ENCODE results near the gene MPPED2.

Gene MPPED2

DNA sequence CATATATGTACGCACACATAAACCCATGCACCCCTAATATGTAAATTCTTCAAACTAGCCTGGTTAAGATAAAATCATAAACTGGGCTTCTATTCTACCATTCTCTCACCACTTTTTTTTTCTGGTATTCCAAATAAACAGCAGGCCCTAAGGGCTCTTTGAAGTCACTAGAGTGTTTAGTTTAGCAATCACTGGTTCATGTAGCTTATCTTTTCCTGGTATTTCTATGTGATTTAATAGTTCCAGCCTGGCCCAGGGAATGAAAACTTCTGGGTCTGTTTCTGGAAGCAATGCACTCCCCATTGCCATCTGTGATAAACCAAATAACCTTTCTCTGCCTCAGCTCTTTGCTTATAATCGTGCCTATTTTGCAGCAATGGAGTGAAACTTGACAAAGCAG lies 10.7 kb upstream of the MPPED2 start:
- Histone ChIP-seq H3K9me3 (ENCODE audit: control insufficient read depth in 5 of 5, low read length in 5 of 5) (no peaks in the 10 kb centered on the region), H3K4me3 (ENCODE audit: low read depth in 1 of 5, low read length in 5 of 5) (no peak overlapping the region), H3K9ac (ENCODE audit: low read length in 5 of 5) (no peak overlapping the region), H3K36me3 (ENCODE audit: control insufficient read depth in 5 of 5, insufficient read depth in 5 of 5, low read length in 5 of 5) (no peaks in the 10 kb centered on the region), H3K4me1 (ENCODE audit: control insufficient read depth in 5 of 5, insufficient read depth in 5 of 5, low read length in 5 of 5) (peaks cover 0 to 3% (median 0%) of the 10 kb centered on the region in 5 donors), H3K27me3 (ENCODE audit: control insufficient read depth in 5 of 5, insufficient read depth in 4 of 5, low read length in 5 of 5) (no peaks in the 10 kb centered on the region), H3K27ac (ENCODE audit: low read depth, low read length) (no peak overlapping the region)

DNA sequence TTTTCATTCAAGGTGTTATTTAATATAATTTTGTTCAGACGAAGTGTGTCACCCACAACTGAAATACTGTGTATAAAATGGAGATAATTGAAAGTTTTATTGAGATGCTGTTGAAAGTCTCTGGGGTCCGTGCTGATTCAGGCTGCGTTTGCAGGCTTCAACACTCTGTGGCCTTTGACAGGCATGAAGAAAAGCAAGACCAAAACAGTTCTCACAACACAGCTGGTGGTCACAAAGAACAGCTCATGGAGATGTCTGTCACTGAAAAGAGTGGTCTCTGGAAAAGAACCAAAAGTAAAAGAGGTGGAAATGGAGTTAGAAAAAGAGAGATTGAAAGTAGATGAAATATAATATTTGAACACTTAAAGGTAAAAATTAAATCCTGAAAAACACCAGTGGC lies 9.8 kb upstream of the MPPED2 start:
- no peak overlapping the region for H3K27ac ChIP-seq (ENCODE audit: low read depth, low read length)
- H3K27me3 ChIP-seq (ENCODE audit: control insufficient read depth in 5 of 5, insufficient read depth in 4 of 5, low read length in 5 of 5) = no peaks in the 10 kb centered on the region
- peaks cover 0 to 3% (median 0%) of the 10 kb centered on the region in 5 donors for H3K4me1 ChIP-seq (ENCODE audit: control insufficient read depth in 5 of 5, insufficient read depth in 5 of 5, low read length in 5 of 5)
- no peak overlapping the region for H3K9ac ChIP-seq (ENCODE audit: low read length in 5 of 5)
- H3K4me3 ChIP-seq (ENCODE audit: low read depth in 1 of 5, low read length in 5 of 5) = no peak overlapping the region
- no peaks in the 10 kb centered on the region for H3K9me3 ChIP-seq (ENCODE audit: control insufficient read depth in 5 of 5, low read length in 5 of 5)
- H3K36me3 ChIP-seq (ENCODE audit: control insufficient read depth in 5 of 5, insufficient read depth in 5 of 5, low read length in 5 of 5) = no peaks in the 10 kb centered on the region

DNA sequence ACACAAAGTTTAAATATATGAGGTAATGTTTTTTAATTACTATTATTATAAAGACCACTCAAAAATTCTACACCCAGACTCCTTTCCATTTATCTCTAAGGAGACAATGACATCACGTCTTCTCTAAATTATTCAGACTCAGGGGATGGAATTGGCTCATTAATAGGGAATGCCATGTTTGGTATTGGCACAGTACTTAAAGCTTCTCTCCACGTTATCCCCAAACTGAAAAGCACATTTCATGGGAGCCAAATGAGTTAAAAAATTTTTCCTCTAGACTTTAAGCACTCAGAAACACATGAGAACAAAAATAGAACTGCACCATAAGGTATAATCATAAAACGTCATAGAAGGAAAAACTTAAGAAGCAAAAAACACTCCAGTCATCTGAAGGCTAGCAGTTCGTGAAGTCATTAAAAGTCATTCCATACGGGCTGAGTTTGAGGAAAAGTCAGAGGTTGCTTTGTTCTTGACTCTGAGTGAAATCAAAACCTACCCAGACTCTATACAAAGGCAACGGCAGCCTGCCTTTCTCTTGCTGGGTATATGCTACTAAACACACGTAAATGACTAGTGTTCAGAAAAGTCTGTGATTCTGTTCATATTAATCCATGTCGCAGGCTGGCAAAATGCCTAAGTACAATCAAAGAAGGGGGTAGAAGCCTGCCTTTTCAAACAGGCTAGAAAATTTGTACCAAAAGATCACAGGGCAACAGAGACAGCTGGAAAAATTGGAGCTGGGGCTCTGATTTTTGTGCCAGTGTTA lies 8.7 kb upstream of the MPPED2 start:
- Histone ChIP-seq H3K9me3 (ENCODE audit: control insufficient read depth in 5 of 5, low read length in 5 of 5) (no peaks in the 10 kb centered on the region), H3K36me3 (ENCODE audit: control insufficient read depth in 5 of 5, insufficient read depth in 5 of 5, low read length in 5 of 5) (no peaks in the 10 kb centered on the region), H3K4me1 (ENCODE audit: control insufficient read depth in 5 of 5, insufficient read depth in 5 of 5, low read length in 5 of 5) (peaks cover 0 to 3% (median 0%) of the 10 kb centered on the region in 5 donors), H3K4me3 (ENCODE audit: low read depth in 1 of 5, low read length in 5 of 5) (no peak overlapping the region), H3K27ac (ENCODE audit: low read depth, low read length) (no peak overlapping the region), H3K27me3 (ENCODE audit: control insufficient read depth in 5 of 5, insufficient read depth in 4 of 5, low read length in 5 of 5) (no peaks in the 10 kb centered on the region), H3K9ac (ENCODE audit: low read length in 5 of 5) (no peak overlapping the region)

DNA sequence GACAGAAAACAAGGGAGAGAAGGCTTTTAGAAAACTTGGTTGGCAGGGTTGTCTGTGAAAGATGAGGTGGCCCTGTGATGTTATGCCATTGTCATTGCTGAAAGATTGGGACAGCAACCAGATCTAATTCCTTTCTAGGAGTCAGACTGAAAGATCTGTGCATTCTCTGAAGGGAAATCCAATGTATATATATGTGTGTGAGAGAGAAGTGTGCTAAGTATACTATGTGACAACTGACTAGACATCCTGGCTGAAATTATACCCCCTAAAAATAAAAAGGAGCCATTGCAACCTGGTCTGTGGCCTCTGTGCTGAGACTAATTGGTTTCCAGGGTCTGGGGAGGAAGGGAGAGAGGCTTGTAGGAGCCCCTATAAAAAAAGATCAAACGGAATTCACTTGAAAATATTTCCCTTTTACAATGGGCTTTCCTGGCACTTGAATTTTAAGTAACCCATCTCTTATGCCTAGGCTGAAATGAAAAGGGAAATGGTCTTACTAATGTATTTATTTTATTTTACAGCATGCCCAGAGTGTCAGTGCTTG lies 1.2 kb upstream of the MPPED2 start:
- no peaks in the 10 kb centered on the region for H3K36me3 ChIP-seq (ENCODE audit: control insufficient read depth in 5 of 5, insufficient read depth in 5 of 5, low read length in 5 of 5)
- H3K9ac ChIP-seq (ENCODE audit: low read length in 5 of 5) = no peak overlapping the region
- peaks cover 0 to 33% (median 24%) of the 10 kb centered on the region in 5 donors for H3K4me1 ChIP-seq (ENCODE audit: control insufficient read depth in 5 of 5, insufficient read depth in 5 of 5, low read length in 5 of 5)
- no peak overlapping the region for H3K4me3 ChIP-seq (ENCODE audit: low read depth in 1 of 5, low read length in 5 of 5)
- H3K9me3 ChIP-seq (ENCODE audit: control insufficient read depth in 5 of 5, low read length in 5 of 5) = no peaks in the 10 kb centered on the region
- no peak overlapping the region for H3K27ac ChIP-seq (ENCODE audit: low read depth, low read length)
- H3K27me3 ChIP-seq (ENCODE audit: control insufficient read depth in 5 of 5, insufficient read depth in 4 of 5, low read length in 5 of 5) = peaks cover 0 to 3% (median 0%) of the 10 kb centered on the region in 5 donors

DNA sequence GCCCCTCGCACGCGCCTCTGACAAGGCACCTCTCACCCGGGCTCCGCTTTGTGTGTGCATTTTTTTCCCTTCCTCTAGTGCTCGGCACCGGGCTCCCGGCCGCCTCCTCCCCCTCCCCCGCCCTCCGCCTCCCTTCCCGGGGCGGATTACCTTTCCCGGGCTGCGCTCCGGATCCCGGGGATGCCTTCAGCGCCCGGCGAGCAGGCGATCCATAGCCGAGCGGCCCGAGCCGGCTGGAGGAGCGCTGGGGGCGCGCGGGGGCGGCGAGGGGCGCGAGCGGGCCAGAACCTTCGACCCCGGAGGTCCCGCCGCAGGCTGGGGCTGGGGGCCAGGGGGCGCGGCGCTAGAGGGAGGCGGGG lies 282 bp downstream of the MPPED2 start:
- H3K9me3 ChIP-seq (ENCODE audit: control insufficient read depth in 5 of 5, low read length in 5 of 5) = no peaks in the 10 kb centered on the region
- H3K9ac ChIP-seq (ENCODE audit: low read length in 5 of 5) = peak overlapping the region in 2 of 5 donors; percentile 41 to 45
- H3K36me3 ChIP-seq (ENCODE audit: control insufficient read depth in 5 of 5, insufficient read depth in 5 of 5, low read length in 5 of 5) = no peaks in the 10 kb centered on the region
- H3K27me3 ChIP-seq (ENCODE audit: control insufficient read depth in 5 of 5, insufficient read depth in 4 of 5, low read length in 5 of 5) = peaks cover 0 to 3% (median 0%) of the 10 kb centered on the region in 5 donors
- H3K27ac ChIP-seq (ENCODE audit: low read depth, low read length) = no peak overlapping the region
- peak overlapping the region in 4 of 5 donors; percentile 67 to 87 (median 72) for H3K4me3 ChIP-seq (ENCODE audit: low read depth in 1 of 5, low read length in 5 of 5)
- H3K4me1 ChIP-seq (ENCODE audit: control insufficient read depth in 5 of 5, insufficient read depth in 5 of 5, low read length in 5 of 5) = peaks cover 0 to 33% (median 24%) of the 10 kb centered on the region in 5 donors

DNA sequence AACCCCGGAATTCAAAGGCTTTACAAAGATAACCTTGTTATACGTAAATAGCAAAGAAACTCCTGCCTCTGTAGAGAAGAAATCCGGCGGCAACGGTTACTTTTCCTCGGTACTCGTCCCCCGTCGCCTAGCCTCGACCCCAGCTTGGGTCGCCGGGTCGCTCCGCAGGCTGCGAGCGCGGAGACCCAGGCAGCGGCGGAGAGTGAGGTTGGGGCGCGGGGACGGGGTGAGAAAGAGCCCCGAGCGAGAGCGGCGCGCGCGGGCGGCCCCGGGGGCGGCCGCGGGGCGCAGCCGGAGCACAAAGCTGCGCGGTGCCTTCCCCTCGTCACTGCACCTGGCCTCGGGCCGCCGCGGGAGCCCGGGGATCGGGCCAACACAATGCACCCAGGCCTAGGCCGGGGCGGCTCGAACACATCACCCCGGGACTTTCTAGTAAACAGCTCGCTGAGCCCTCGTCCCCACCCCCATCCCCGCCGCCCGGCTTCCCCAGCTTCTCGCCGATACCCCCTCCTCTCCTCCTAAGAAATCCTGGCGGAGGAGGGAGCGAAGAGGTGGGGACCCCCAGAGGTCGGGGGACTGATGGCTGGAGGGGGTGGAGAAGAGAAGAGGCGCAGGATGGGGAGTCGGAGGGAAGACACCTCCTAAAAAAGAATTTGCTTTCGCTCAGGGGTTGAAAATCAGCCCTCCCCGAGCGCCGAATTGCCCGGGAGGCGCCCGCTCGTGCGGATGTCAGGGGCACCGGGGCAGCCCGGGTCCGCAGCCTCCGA lies 845 bp downstream of the MPPED2 start:
- H3K4me3 ChIP-seq (ENCODE audit: low read depth in 1 of 5, low read length in 5 of 5) = peak overlapping the region; percentile 67 to 87 (median 73)
- peaks cover 0 to 3% (median 0%) of the 10 kb centered on the region in 5 donors for H3K27me3 ChIP-seq (ENCODE audit: control insufficient read depth in 5 of 5, insufficient read depth in 4 of 5, low read length in 5 of 5)
- H3K9ac ChIP-seq (ENCODE audit: low read length in 5 of 5) = peak overlapping the region in 4 of 5 donors; percentile 31 to 58 (median 42)
- no peaks in the 10 kb centered on the region for H3K9me3 ChIP-seq (ENCODE audit: control insufficient read depth in 5 of 5, low read length in 5 of 5)
- no peaks in the 10 kb centered on the region for H3K36me3 ChIP-seq (ENCODE audit: control insufficient read depth in 5 of 5, insufficient read depth in 5 of 5, low read length in 5 of 5)
- no peak overlapping the region for H3K27ac ChIP-seq (ENCODE audit: low read depth, low read length)
- peaks cover 0 to 33% (median 24%) of the 10 kb centered on the region in 5 donors for H3K4me1 ChIP-seq (ENCODE audit: control insufficient read depth in 5 of 5, insufficient read depth in 5 of 5, low read length in 5 of 5)

DNA sequence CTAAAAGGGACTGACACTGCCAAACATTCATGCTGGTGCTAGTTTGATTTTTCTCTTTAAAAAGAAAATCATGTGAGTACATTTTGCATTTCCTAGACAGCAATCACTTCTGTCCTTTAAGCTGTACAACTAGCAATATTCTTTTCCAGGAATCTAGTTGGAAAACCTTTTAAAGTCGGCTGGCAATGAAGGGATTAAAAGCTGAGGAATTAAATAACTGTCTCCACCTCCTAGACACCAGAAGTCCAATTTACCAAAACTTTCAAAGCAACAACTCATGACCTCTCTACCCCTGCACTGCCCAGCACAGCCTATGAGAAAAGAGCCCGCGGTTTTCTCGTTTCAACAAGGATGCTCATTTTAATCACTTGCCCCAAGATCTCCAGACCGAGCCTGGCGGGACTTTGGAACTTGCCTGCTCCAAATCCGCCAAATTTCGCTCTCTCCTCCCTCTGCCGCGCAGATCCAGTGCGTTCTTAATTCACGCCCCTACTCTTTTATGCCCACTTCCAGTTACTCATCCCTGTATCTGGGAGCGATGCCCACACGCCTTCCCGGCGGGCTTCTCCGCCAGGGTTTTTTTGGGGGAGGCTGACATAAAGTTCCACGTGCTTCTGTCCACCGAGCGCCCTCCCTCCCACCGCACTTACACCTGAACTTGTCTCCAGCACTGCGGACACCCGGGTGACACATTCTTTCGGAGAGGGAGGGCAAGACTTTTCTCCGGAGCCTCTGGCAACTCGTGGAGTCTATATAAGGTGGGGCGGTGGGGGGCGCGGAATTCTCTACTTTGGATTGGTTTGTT lies 2.5 kb downstream of the MPPED2 start:
- peaks cover 0 to 3% (median 0%) of the 10 kb centered on the region in 5 donors for H3K27me3 ChIP-seq (ENCODE audit: control insufficient read depth in 5 of 5, insufficient read depth in 4 of 5, low read length in 5 of 5)
- no peak overlapping the region for H3K27ac ChIP-seq (ENCODE audit: low read depth, low read length)
- H3K4me1 ChIP-seq (ENCODE audit: control insufficient read depth in 5 of 5, insufficient read depth in 5 of 5, low read length in 5 of 5) = peaks cover 0 to 33% (median 24%) of the 10 kb centered on the region in 5 donors
- H3K4me3 ChIP-seq (ENCODE audit: low read depth in 1 of 5, low read length in 5 of 5) = peak overlapping the region; percentile 67 to 87 (median 72)
- no peak overlapping the region for H3K9ac ChIP-seq (ENCODE audit: low read length in 5 of 5)
- H3K9me3 ChIP-seq (ENCODE audit: control insufficient read depth in 5 of 5, low read length in 5 of 5) = no peaks in the 10 kb centered on the region
- peaks cover 0 to 3% (median 0%) of the 10 kb centered on the region in 5 donors for H3K36me3 ChIP-seq (ENCODE audit: control insufficient read depth in 5 of 5, insufficient read depth in 5 of 5, low read length in 5 of 5)

DNA sequence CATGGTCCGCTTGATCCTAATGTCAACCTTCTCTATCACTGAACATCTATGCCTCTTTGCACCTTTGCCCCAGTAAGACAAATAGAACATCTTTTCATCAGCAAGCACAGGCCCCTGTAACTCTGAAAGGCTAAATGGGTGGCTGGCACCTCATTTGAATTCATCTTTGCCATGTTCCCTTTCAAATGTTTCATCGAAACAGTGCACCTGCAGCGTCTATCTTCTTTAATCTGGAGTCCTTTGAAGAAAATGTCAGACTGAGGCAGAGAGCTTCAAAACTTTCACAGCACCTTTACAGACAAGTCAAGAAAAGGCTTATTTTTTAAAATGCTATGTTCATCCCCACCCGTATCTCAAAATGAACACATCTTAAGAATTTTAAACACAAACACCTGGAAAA lies 3.4 kb downstream of the MPPED2 start:
- no peaks in the 10 kb centered on the region for H3K9me3 ChIP-seq (ENCODE audit: control insufficient read depth in 5 of 5, low read length in 5 of 5)
- peaks cover 0 to 33% (median 24%) of the 10 kb centered on the region in 5 donors for H3K4me1 ChIP-seq (ENCODE audit: control insufficient read depth in 5 of 5, insufficient read depth in 5 of 5, low read length in 5 of 5)
- no peak overlapping the region for H3K4me3 ChIP-seq (ENCODE audit: low read depth in 1 of 5, low read length in 5 of 5)
- H3K27ac ChIP-seq (ENCODE audit: low read depth, low read length) = no peak overlapping the region
- peaks cover 0 to 3% (median 0%) of the 10 kb centered on the region in 5 donors for H3K36me3 ChIP-seq (ENCODE audit: control insufficient read depth in 5 of 5, insufficient read depth in 5 of 5, low read length in 5 of 5)
- no peak overlapping the region for H3K9ac ChIP-seq (ENCODE audit: low read length in 5 of 5)
- H3K27me3 ChIP-seq (ENCODE audit: control insufficient read depth in 5 of 5, insufficient read depth in 4 of 5, low read length in 5 of 5) = peaks cover 0 to 3% (median 0%) of the 10 kb centered on the region in 5 donors

DNA sequence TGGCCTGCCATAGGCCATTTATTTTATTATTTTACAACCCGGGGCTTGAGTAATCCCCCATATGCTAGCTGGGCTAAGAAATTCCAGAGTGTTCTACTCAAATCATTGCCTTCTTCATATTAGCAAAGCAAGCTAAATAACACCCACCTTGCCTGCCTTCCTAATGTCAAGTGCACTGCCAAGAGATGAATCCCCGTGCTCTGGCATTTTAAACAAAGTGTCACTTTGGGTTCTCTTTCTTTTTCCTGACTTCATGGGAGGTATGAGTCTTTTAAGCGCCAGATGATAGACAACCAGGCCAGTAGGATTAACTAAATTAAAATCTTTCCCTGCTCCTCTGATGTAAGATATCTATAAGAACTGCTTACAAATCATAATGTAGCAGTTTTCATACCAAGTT lies 4.5 kb downstream of the MPPED2 start:
- Histone ChIP-seq H3K4me3 (ENCODE audit: low read depth in 1 of 5, low read length in 5 of 5) (no peak overlapping the region), H3K36me3 (ENCODE audit: control insufficient read depth in 5 of 5, insufficient read depth in 5 of 5, low read length in 5 of 5) (peaks cover 0 to 3% (median 0%) of the 10 kb centered on the region in 5 donors), H3K9me3 (ENCODE audit: control insufficient read depth in 5 of 5, low read length in 5 of 5) (no peaks in the 10 kb centered on the region), H3K4me1 (ENCODE audit: control insufficient read depth in 5 of 5, insufficient read depth in 5 of 5, low read length in 5 of 5) (peaks cover 0 to 30% (median 22%) of the 10 kb centered on the region in 5 donors), H3K9ac (ENCODE audit: low read length in 5 of 5) (no peak overlapping the region), H3K27ac (ENCODE audit: low read depth, low read length) (no peak overlapping the region), H3K27me3 (ENCODE audit: control insufficient read depth in 5 of 5, insufficient read depth in 4 of 5, low read length in 5 of 5) (peaks cover 0 to 3% (median 0%) of the 10 kb centered on the region in 5 donors)

Data from subcutaneous abdominal adipose tissue (tissue), 5 donors.